Measurements from ENCODE around the gene CSTF1. TPM values are rescaled to one million over a fixed set of nuclear protein-coding genes. Genes with fewer than 3 reads are reported as not detected.
A peak's percentile ranks its signal among the peaks of the same experiment; 100 is the strongest.
"Not testable (repeated sequence)": the region's sequence is repeated elsewhere in the genome, so short reads cannot be mapped to it uniquely, and the experiment has no call there.

CSTF1 gene
- total and polyA plus RNA-seq, 8 donors: 30.0 to 44.6 (median 41.5) TPM

DNA sequence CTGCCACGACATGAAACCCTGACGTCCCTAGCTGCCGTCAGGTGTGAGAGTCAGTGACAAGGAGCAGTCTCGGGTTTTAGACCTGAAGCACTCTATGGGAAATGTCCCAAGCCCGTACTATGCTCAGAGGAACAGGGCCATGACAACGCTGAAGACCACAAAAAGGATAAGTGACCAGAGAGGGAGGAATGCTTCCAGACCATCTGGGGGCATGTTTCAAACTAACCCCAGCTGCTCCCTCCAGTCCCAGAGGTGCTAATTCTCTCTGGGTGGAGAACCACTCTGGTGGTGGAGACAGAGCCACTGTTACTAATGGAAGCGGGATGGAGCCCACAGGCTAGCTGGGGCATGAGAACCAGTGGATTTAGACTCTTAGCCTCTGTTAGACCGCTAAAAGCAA lies 9.1 kb upstream of the CSTF1 start:
- Histone ChIP-seq H3K9me3 (no peaks in the 10 kb centered on the region), H3K27ac (no peak overlapping the region), H3K36me3 (peaks cover 0 to 20% of the 10 kb centered on the region in 2 donors), H3K4me1 (peaks cover 0 to 4% of the 10 kb centered on the region in 2 donors), H3K4me3 (no peak overlapping the region), H3K27me3 (no peaks in the 10 kb centered on the region)
- TF ChIP-seq, protein P1, sequence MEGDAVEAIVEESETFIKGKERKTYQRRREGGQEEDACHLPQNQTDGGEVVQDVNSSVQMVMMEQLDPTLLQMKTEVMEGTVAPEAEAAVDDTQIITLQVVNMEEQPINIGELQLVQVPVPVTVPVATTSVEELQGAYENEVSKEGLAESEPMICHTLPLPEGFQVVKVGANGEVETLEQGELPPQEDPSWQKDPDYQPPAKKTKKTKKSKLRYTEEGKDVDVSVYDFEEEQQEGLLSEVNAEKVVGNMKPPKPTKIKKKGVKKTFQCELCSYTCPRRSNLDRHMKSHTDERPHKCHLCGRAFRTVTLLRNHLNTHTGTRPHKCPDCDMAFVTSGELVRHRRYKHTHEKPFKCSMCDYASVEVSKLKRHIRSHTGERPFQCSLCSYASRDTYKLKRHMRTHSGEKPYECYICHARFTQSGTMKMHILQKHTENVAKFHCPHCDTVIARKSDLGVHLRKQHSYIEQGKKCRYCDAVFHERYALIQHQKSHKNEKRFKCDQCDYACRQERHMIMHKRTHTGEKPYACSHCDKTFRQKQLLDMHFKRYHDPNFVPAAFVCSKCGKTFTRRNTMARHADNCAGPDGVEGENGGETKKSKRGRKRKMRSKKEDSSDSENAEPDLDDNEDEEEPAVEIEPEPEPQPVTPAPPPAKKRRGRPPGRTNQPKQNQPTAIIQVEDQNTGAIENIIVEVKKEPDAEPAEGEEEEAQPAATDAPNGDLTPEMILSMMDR (IDR thresholded peaks at IDR 0.05): no peak
- no peak for DNase-seq
- intact Hi-C loops (cut with DNase I): no loop called here
- no peak for ATAC-seq

DNA sequence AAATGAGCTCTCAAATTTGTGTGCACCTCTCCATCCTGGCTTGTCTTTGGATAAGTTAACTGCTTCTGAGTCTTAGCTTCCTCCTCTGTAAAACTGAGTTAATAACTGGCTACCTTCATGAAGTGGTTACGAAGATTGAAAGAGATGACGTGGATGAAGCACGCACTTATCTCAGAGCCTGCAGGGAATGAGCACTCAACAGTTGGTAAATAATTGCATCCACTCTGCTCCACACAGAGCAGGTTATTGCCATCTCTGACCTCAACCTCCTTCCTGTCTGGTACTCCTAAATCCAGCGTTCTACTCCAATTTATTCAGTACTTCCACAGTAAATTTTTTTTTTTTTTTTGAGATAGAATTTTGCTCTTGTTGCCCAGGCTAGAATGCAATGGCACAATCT lies 7.3 kb upstream of the CSTF1 start:
- peak in 1 of 4 donors; percentile 35 for DNase-seq
- peak; percentile 84 for ATAC-seq
- TF ChIP-seq, protein P1 (IDR thresholded peaks at IDR 0.05): no peak

DNA sequence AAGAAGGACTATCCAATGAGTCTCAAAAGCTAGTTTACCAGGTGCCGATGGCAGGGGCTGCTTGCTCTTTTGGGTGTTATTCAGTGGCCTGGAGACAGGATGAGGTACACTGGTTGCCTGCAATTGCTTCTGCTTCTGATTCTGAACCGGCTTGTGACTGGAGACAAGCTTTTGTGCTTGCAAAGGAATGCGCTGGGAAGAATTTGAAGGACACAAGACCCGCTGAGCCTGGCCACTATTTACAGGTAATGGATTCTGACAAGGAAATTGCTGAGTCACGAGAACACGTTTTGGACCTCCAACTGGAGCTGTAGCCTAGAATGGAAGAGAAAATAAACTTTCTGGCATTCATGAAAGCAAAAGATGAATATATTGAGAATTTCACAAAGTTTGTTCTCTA lies 6.2 kb upstream of the CSTF1 start:
- no peaks in the 10 kb centered on the region for H3K27me3 ChIP-seq
- TF ChIP-seq, protein P1 (IDR thresholded peaks at IDR 0.05): no peak
- peaks cover 5 to 9% of the 10 kb centered on the region in 2 donors for H3K4me1 ChIP-seq
- DNase-seq: no peak
- no peaks in the 10 kb centered on the region for H3K9me3 ChIP-seq
- H3K4me3 ChIP-seq: no peak overlapping the region
- H3K36me3 ChIP-seq: peaks cover 0 to 22% of the 10 kb centered on the region in 2 donors
- intact Hi-C loops (cut with DNase I): no loop called here
- no peak overlapping the region for H3K27ac ChIP-seq
- no peak for ATAC-seq

More for the DNA sequence above, 7.3 kb upstream of the CSTF1 start:
- Histone ChIP-seq H3K27ac (no peak overlapping the region), H3K36me3 (peaks cover 0 to 22% of the 10 kb centered on the region in 2 donors), H3K9me3 (no peaks in the 10 kb centered on the region), H3K27me3 (no peaks in the 10 kb centered on the region), H3K4me1 (peaks cover 0 to 4% of the 10 kb centered on the region in 2 donors), H3K4me3 (no peak overlapping the region)
- intact Hi-C loops (cut with DNase I): no loop called here

DNA sequence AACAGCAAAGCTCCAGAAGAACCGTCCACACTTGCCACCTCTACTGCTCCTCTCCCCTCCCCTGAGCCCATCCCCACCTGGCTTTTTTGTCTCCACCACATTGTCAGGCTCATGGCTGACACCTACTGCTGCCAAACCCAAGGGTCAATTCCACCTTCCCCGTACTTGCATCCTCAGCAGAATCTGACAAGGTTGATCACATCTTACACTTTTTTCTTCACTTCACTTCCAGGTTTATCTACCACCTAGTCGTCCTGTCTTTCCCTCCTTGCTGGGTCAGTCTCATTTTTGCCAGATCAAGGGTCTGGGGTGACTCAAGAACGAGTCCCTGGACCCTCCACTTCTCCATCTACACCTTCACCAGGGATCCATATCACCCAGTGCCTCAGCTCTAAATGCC lies 3.6 kb upstream of the CSTF1 start:
- intact Hi-C loops (cut with DNase I): no loop called here
- ATAC-seq (no peak), DNase-seq (no peak)
- H3K4me3 ChIP-seq: no peak overlapping the region
- H3K27ac ChIP-seq: no peak overlapping the region
- no peaks in the 10 kb centered on the region for H3K9me3 ChIP-seq
- H3K4me1 ChIP-seq: peaks cover 15 to 23% of the 10 kb centered on the region in 2 donors
- H3K36me3 ChIP-seq: peaks cover 0 to 22% of the 10 kb centered on the region in 2 donors
- TF ChIP-seq, protein P1 (IDR thresholded peaks at IDR 0.05): no peak
- H3K27me3 ChIP-seq: no peaks in the 10 kb centered on the region

DNA sequence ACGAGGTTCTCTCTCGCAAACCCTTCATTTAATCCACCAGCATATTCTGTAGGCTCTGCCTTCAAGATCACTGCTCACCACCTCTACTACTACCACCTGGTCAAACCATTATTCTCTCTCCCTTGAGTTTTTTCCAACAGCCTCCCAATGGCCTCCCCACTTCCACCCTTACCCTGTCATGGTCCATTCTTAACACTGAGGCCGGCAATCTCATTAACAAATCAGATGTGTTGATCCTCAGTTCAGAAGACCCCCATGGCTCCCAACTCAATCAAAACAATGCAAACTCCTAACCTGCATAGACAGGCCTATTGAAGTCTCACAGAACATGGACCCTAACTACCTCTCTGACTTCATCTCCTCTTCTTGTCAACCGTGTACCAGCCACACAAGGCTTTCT lies 2.6 kb upstream of the CSTF1 start:
- intact Hi-C loops (cut with DNase I): loop anchor here in 1 of 2 donors (10.0 kb wide), 1 partner anchor 65 kb away; no protein-coding TSS in a partner anchor
- DNase-seq: no peak
- no peak for ATAC-seq
- TF ChIP-seq, protein P1 (IDR thresholded peaks at IDR 0.05): no peak
- H3K27ac ChIP-seq: no peak overlapping the region
- no peaks in the 10 kb centered on the region for H3K27me3 ChIP-seq
- no peaks in the 10 kb centered on the region for H3K9me3 ChIP-seq
- peaks cover 16 to 32% of the 10 kb centered on the region in 2 donors for H3K4me1 ChIP-seq
- peaks cover 0 to 18% of the 10 kb centered on the region in 2 donors for H3K36me3 ChIP-seq
- H3K4me3 ChIP-seq: no peak overlapping the region

DNA sequence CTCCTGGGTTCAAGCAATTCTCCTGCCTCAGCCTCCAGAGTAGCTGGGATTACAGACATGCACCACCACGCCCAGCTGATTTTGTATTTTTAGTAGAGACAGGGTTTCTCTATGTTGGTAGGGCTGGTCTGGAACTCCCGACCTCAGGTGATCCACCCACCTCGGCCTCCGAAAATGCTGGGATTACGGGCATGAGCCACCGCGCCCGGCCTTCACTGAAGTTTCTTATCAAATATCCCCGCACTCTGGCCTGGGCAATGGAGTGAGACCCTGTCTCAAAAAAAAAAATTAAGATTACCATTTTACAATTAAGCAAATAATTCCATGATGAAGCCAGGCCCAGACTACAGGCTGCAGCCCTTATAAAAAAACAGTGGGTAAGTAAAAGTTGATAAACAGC lies 2.0 kb upstream of the CSTF1 start:
- peaks cover 14 to 32% of the 10 kb centered on the region in 2 donors for H3K4me1 ChIP-seq
- ATAC-seq, H3K4me3 ChIP-seq, DNase-seq, H3K9me3 ChIP-seq, H3K27ac ChIP-seq, H3K27me3 ChIP-seq: not testable (repeated sequence)
- peaks cover 0 to 19% of the 10 kb centered on the region in 2 donors for H3K36me3 ChIP-seq
- intact Hi-C loops (cut with DNase I): loop anchor here in 1 of 2 donors (10.0 kb wide), 1 partner anchor 64 kb away; no protein-coding TSS in a partner anchor

Measured in left lung (tissue), 10 donors.